ENCODE results near the gene NR4A1. TPM values are rescaled to one million over a fixed set of nuclear protein-coding genes. Genes with fewer than 3 reads are reported as not detected.
A peak's percentile ranks its signal among the peaks of the same experiment; 100 is the strongest.

The NR4A1 gene
- total RNA-seq, 2 donors from 2014 or later: 85.1 to 125 TPM

- Histone ChIP-seq H3K27ac (peak overlapping the region; percentile 71 to 88), H3K36me3 (no peaks in the 10 kb centered on the region), H3K4me1 (replicated peaks) (peaks cover 14% of the 10 kb centered on the region), H3K27me3 (replicated peaks; ENCODE audit: insufficient read depth) (no peaks in the 10 kb centered on the region), H3K4me3 (no peak overlapping the region), H3K9me3 (no peaks in the 10 kb centered on the region)
- TF ChIP-seq POLR2A (IDR thresholded peaks at IDR 0.05) (no peak), CTCF (IDR thresholded peaks at IDR 0.05) (peak in 1 of 4 experiments; percentile 12), POLR2AphosphoS5 (IDR thresholded peaks at IDR 0.05) (peak; percentile 91)
- WGBS: 37% methylated on average over 9 of the region's 9 CpGs
- intact Hi-C loops (cut with DNase I): no loop called here
- peak; percentile 81 for DNase-seq (ENCODE audit: low spot score)
Measured at GRCh38 chr12:52086366-52086765, 35.1 kb downstream of the NR4A1 start.

- Histone ChIP-seq H3K36me3 (no peaks in the 10 kb centered on the region), H3K27me3 (replicated peaks; ENCODE audit: insufficient read depth) (no peaks in the 10 kb centered on the region), H3K27ac (peak overlapping the region; percentile 71 to 88), H3K9me3 (no peaks in the 10 kb centered on the region), H3K4me3 (no peak overlapping the region), H3K4me1 (replicated peaks) (peaks cover 14% of the 10 kb centered on the region)
- 77% methylated on average over 22 of the region's 22 CpGs for WGBS
- no peak for DNase-seq (ENCODE audit: low spot score)
- TF ChIP-seq CTCF (IDR thresholded peaks at IDR 0.05) (no peak), POLR2A (IDR thresholded peaks at IDR 0.05) (no peak), POLR2AphosphoS5 (IDR thresholded peaks at IDR 0.05) (no peak)
- intact Hi-C loops (cut with DNase I): no loop called here
Measured at GRCh38 chr12:52086944-52087835, 35.9 kb downstream of the NR4A1 start.

- DNase-seq (ENCODE audit: low spot score): no peak
- H3K9me3 ChIP-seq: no peaks in the 10 kb centered on the region
- TF ChIP-seq POLR2A (IDR thresholded peaks at IDR 0.05) (no peak), CTCF (IDR thresholded peaks at IDR 0.05) (no peak), POLR2AphosphoS5 (IDR thresholded peaks at IDR 0.05) (no peak)
- H3K27ac ChIP-seq: peak overlapping the region; percentile 71 to 88
- intact Hi-C loops (cut with DNase I): no loop called here
- 78% methylated on average over 20 of the region's 20 CpGs for WGBS
- H3K36me3 ChIP-seq: no peaks in the 10 kb centered on the region
- no peaks in the 10 kb centered on the region for H3K27me3 ChIP-seq (replicated peaks; ENCODE audit: insufficient read depth)
- peaks cover 10% of the 10 kb centered on the region for H3K4me1 ChIP-seq (replicated peaks)
- H3K4me3 ChIP-seq: no peak overlapping the region
Measured at GRCh38 chr12:52087961-52088820, 36.9 kb downstream of the NR4A1 start.

- H3K9me3 ChIP-seq: no peaks in the 10 kb centered on the region
- intact Hi-C loops (cut with DNase I): no loop called here
Measured at GRCh38 chr12:52089491-52089890, 38.2 kb downstream of the NR4A1 start.

More at GRCh38 chr12:52089491-52089890, 38.2 kb downstream of the NR4A1 start:
- Histone ChIP-seq H3K36me3 (no peaks in the 10 kb centered on the region), H3K4me1 (replicated peaks) (peaks cover 6% of the 10 kb centered on the region), H3K27me3 (replicated peaks; ENCODE audit: insufficient read depth) (no peaks in the 10 kb centered on the region), H3K27ac (peak overlapping the region in 1 of 2 donors; percentile 88), H3K4me3 (no peak overlapping the region)
- no peak for DNase-seq (ENCODE audit: low spot score)
- 94% methylated on average over 11 of the region's 11 CpGs for WGBS
- TF ChIP-seq POLR2AphosphoS5 (IDR thresholded peaks at IDR 0.05): no peak
- no peak for TF ChIP-seq CTCF (IDR thresholded peaks at IDR 0.05)
- TF ChIP-seq POLR2A (IDR thresholded peaks at IDR 0.05): no peak

Data from prostate gland (tissue), 2 donors.